AG04450 (cell line): Measurements from ENCODE around the gene TRIM37. TPM values are rescaled to one million over a fixed set of nuclear protein-coding genes. Genes with fewer than 3 reads are reported as not detected.
"Not testable (repeated sequence)": the region's sequence is repeated elsewhere in the genome, so short reads cannot be mapped to it uniquely, and the experiment has no call there.

Source experiments
- CTCF ChIA-PET: fragments of 300-600, 350-600 bp; formaldehyde crosslinking; extraction: SDS; loops from one replicate; lab custom pipeline; 2022; ENCODE audit warnings: antibody characterized with exemption, inconsistent platforms; lab: Charles Lee
- POLR2A ChIA-PET: fragments of 350-600 bp; formaldehyde crosslinking; extraction: SDS; loops from one replicate; lab custom pipeline; 2021; ENCODE audit warnings: antibody characterized with exemption, inconsistent platforms; lab: Yijun Ruan, JAX
- DNase-seq: peaks from one replicate; pipeline ENCODE4 v3.0.0-alpha.2; 2011; ENCODE audit warnings: low read depth, low spot score
- H3K27ac ChIP-seq: one replicate; pipeline ENCODE4 v1.5.1; 2012; ENCODE audit warnings: low read depth, low read length, control low read depth
- H3K27me3 ChIP-seq: one replicate; pipeline ENCODE4 v1.6.0; 2012; ENCODE audit warnings: low read length; ENCODE audit not compliant: control insufficient read depth, insufficient read depth
- H3K4me3 ChIP-seq: 2 replicates; pipeline ENCODE4 v1.5.1; 2011; ENCODE audit warnings: mild to moderate bottlenecking, low read depth, low read length, control low read depth
- H3K9me3 ChIP-seq: 2 replicates; pipeline ENCODE4 v1.5.1; 2012; ENCODE audit warnings: low read length; ENCODE audit not compliant: control insufficient read depth, insufficient read depth
- polyA plus RNA-seq: library from polyadenylated mRNA; depleted of rRNA; stranded (reverse); fragments of >200 nt; gene quantifications from 2 replicates; pipeline ENCODE4 v1.2.3, GENCODE V29; 2011
- TF ChIP-seq, protein P1 (sequence below): IDR thresholded peaks from 2 replicates; pipeline ENCODE4 v1.5.1; 2011; ENCODE audit warnings: low read depth, low read length, control low read depth, inconsistent platforms

Gene TRIM37
- polyA plus RNA-seq, 1 experiment, result 34.8 TPM

- CTCF ChIA-PET, result no interaction called here
- Histone ChIP-seq H3K9me3 (no peaks in the 10 kb centered on the region), H3K27me3 (no peaks in the 10 kb centered on the region), H3K4me3 (no peak overlapping the region), H3K27ac (no peak overlapping the region)
- TF ChIP-seq, protein P1, sequence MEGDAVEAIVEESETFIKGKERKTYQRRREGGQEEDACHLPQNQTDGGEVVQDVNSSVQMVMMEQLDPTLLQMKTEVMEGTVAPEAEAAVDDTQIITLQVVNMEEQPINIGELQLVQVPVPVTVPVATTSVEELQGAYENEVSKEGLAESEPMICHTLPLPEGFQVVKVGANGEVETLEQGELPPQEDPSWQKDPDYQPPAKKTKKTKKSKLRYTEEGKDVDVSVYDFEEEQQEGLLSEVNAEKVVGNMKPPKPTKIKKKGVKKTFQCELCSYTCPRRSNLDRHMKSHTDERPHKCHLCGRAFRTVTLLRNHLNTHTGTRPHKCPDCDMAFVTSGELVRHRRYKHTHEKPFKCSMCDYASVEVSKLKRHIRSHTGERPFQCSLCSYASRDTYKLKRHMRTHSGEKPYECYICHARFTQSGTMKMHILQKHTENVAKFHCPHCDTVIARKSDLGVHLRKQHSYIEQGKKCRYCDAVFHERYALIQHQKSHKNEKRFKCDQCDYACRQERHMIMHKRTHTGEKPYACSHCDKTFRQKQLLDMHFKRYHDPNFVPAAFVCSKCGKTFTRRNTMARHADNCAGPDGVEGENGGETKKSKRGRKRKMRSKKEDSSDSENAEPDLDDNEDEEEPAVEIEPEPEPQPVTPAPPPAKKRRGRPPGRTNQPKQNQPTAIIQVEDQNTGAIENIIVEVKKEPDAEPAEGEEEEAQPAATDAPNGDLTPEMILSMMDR, result no peak
- POLR2A ChIA-PET, result no interaction called here
- no peak for DNase-seq
Measured at GRCh38 chr17:59149051-59149450, 42.4 kb upstream of the TRIM37 start.

DNA sequence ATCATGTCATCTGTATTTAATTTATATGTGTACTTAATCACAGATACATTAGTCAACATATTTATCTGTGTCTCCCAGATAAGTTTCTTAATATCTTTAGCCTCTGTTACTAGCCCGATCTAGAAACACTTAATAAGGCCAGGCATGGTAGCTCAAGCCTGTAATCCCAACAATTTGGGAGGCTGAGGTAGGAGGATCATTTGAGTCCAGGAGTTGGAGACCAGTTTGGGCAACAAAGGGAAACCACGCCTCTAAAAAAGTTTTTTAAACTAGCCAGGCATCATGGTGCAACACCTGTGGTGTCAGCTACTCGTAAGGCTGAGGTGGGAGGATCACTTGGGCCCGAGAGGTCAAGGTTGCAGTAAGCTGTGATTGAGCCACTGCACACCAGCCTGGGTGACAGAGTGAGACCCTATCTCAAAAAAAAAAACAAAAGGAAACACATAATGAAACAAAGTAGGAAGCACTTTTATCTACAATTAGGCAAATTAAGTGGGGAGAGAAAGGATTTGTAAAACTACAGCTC lies 39.0 kb upstream of the TRIM37 start:
- TF ChIP-seq, protein P1, result no peak
- no peak for DNase-seq
- CTCF ChIA-PET, result interaction anchor here (0.6 kb wide), 1 partner anchor 65 kb away, joined by 3 read pairs; no protein-coding TSS in a partner anchor

GRCh38 chr17:59141860-59142259 lies 35.2 kb upstream of the TRIM37 start:
- no peaks in the 10 kb centered on the region for H3K9me3 ChIP-seq
- no peak overlapping the region for H3K27ac ChIP-seq
- no peaks in the 10 kb centered on the region for H3K27me3 ChIP-seq
- POLR2A ChIA-PET, result no interaction called here
- no peak for DNase-seq
- CTCF ChIA-PET, result no interaction called here
- TF ChIP-seq, protein P1, result no peak
- no peak overlapping the region for H3K4me3 ChIP-seq

More for the DNA sequence above, 39.0 kb upstream of the TRIM37 start:
- Histone ChIP-seq H3K4me3 (no peak overlapping the region), H3K9me3 (no peaks in the 10 kb centered on the region), H3K27me3 (no peaks in the 10 kb centered on the region), H3K27ac (no peak overlapping the region)
- POLR2A ChIA-PET, result no interaction called here

DNA sequence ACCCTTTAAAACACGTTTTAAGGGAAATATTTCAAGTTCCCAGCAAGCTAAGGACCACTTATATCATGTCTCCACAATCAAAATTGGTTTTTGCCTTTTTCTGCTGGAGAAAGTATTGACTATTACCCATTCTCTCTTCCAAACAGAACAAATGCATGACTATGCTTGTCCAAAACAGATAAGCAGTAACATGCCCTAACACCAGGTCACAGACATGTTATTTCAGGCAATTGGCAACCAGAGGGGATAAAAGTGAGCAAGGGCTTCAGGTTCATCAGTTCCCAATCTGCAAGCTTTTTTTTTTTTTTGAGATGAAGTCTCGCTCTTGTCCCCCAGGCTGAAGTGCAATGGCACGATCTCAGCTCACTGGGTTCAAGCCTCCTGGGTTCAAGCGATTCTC lies 33.3 kb upstream of the TRIM37 start:
- TF ChIP-seq, protein P1, result no peak
- no peaks in the 10 kb centered on the region for H3K9me3 ChIP-seq
- POLR2A ChIA-PET, result no interaction called here
- CTCF ChIA-PET, result interaction anchor here (0.6 kb wide), 1 partner anchor 8 kb away, joined by 4 read pairs; no protein-coding TSS in a partner anchor
- H3K4me3 ChIP-seq, result no peak overlapping the region
- no peak for DNase-seq
- no peak overlapping the region for H3K27ac ChIP-seq
- H3K27me3 ChIP-seq, result no peaks in the 10 kb centered on the region

DNA sequence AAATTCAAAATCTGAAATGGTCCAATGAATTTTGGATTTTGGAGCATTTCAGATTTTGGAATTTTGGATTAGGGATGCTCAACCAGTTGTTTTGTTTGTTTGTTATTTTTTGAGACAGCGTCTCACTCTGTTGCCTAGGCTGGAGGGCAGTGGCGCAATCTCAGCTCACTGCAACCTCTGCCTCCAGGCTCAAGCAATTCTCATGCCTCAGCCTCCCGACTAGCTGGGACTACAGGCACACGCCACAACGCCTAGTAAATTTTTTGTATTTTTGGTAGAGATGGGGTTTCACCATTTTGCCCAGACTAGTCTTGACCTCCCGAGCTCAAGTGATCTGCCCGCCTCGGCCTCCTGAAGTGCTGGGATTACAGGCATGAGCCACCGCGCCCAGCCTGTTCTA lies 31.7 kb upstream of the TRIM37 start:
- POLR2A ChIA-PET, H3K27me3 ChIP-seq, DNase-seq, H3K4me3 ChIP-seq, H3K9me3 ChIP-seq, CTCF ChIA-PET, H3K27ac ChIP-seq: not testable (repeated sequence)
